Stimulated activated CD4-positive, alpha-beta T cell treated with anti-CD3 and anti-CD28 coated beads, Interleukin-2, amount 100 ng/mL, for 4 hours (primary cell): Measurements from ENCODE around the gene EFHD1.

Experiments
- DNase-seq: peaks from one replicate; pipeline ENCODE4 v3.0.0-alpha.2; 2020; ENCODE audit warnings: low read depth

Gene EFHD1

GRCh38 chr2:232633413-232634205 is at the start of gene EFHD1:
Gene EFHD1, plus strand, starts transcription at chr2:232633604. Its CDS starts 101 bp downstream, at chr2:232633705.
- DNase-seq: peak; percentile 24

- no peak for DNase-seq
These were observed 49.2 kb upstream of the EFHD1 start for GRCh38 chr2:232584238-232584637.

GRCh38 chr2:232586943-232587505 is 46.4 kb upstream of the EFHD1 start:
- no peak for DNase-seq

- no peak for DNase-seq
These were observed 45.9 kb upstream of the EFHD1 start for GRCh38 chr2:232587512-232587911.

- no peak for DNase-seq
These were observed 45.4 kb upstream of the EFHD1 start for GRCh38 chr2:232588031-232588430.

GRCh38 chr2:232588680-232589585 is 44.5 kb upstream of the EFHD1 start:
- no peak for DNase-seq

GRCh38 chr2:232592772-232593395 is 40.5 kb upstream of the EFHD1 start:
- DNase-seq: no peak

GRCh38 chr2:232593982-232594381 is 39.4 kb upstream of the EFHD1 start:
- no peak for DNase-seq

GRCh38 chr2:232597362-232598079 is 35.9 kb upstream of the EFHD1 start:
- DNase-seq: no peak

- no peak for DNase-seq
These were observed 35.1 kb upstream of the EFHD1 start for GRCh38 chr2:232598293-232598692.

- no peak for DNase-seq
These were observed 33.2 kb upstream of the EFHD1 start for GRCh38 chr2:232600053-232600773.

- DNase-seq: no peak
These were observed 30.1 kb upstream of the EFHD1 start for GRCh38 chr2:232603283-232603682.

- no peak for DNase-seq
These were observed 28.9 kb upstream of the EFHD1 start for GRCh38 chr2:232604535-232604934.

- no peak for DNase-seq
These were observed 26.4 kb upstream of the EFHD1 start for GRCh38 chr2:232607011-232607410.

- DNase-seq: no peak
These were observed 23.8 kb upstream of the EFHD1 start for GRCh38 chr2:232609607-232610006.

- DNase-seq: no peak
These were observed 23.3 kb upstream of the EFHD1 start for GRCh38 chr2:232610081-232610480.

- no peak for DNase-seq
These were observed 22.3 kb upstream of the EFHD1 start for GRCh38 chr2:232611061-232611460.

GRCh38 chr2:232611559-232612218 is 21.7 kb upstream of the EFHD1 start:
- DNase-seq: peak; percentile 38

- DNase-seq: no peak
These were observed 19.8 kb upstream of the EFHD1 start for GRCh38 chr2:232613538-232614134.

GRCh38 chr2:232615339-232615738 is 18.1 kb upstream of the EFHD1 start:
- no peak for DNase-seq
